ENCODE data around the gene FOXO3. TPM values are rescaled to one million over a fixed set of nuclear protein-coding genes. Genes with fewer than 3 reads are reported as not detected.

Gene FOXO3
- total RNA-seq, 1 donor from 2014 or later, result 34.6 TPM

GRCh38 chr6:108608453-108609275, 47.9 kb downstream of the FOXO3 start:
- no peaks in the 10 kb centered on the region for H3K36me3 Mint-ChIP-seq (ENCODE audit: low read depth, unreplicated experiment)
- no peak for DNase-seq (ENCODE audit: low spot score)
- no peak overlapping the region for H3K27ac Mint-ChIP-seq (ENCODE audit: unreplicated experiment)
- H3K27me3 Mint-ChIP-seq (ENCODE audit: unreplicated experiment), result no peaks in the 10 kb centered on the region
- H3K4me3 Mint-ChIP-seq (ENCODE audit: unreplicated experiment), result no peak overlapping the region
- no peaks in the 10 kb centered on the region for H3K9me3 Mint-ChIP-seq (ENCODE audit: unreplicated experiment)
- peaks cover 39% of the 10 kb centered on the region for H3K4me1 Mint-ChIP-seq (ENCODE audit: unreplicated experiment)
- TF ChIP-seq CTCF (IDR thresholded peaks at IDR 0.05; ENCODE audit: unreplicated experiment), result no peak

DNA sequence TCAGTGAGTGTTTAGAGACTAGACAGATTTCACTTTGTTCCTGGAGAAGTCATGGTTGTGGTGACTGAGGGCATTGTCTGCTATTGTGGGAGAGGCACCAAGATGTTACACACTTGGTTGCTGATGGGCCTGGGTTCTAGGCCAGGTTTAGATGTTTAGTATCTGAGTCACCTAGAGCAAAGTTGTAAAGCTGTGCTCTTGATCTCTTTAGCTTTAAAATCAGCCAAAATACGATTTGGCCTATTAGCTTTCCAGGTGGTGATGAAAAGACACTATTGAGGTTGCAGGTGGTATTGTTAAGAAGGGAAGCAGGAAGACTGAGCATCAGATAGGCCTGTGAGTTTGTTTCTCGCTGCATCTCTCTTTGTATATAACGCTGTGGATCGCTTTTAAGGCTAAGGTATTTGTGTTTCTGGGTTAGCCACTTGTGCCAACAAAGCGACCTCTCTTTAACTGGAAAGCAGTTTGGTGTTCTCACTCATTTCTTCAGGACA, 48.6 kb downstream of the FOXO3 start:
- Mint-ChIP-seq H3K4me3 (ENCODE audit: unreplicated experiment) (no peak overlapping the region), H3K27ac (ENCODE audit: unreplicated experiment) (peak overlapping the region; percentile 17)
- no peak for TF ChIP-seq CTCF (IDR thresholded peaks at IDR 0.05; ENCODE audit: unreplicated experiment)

DNA sequence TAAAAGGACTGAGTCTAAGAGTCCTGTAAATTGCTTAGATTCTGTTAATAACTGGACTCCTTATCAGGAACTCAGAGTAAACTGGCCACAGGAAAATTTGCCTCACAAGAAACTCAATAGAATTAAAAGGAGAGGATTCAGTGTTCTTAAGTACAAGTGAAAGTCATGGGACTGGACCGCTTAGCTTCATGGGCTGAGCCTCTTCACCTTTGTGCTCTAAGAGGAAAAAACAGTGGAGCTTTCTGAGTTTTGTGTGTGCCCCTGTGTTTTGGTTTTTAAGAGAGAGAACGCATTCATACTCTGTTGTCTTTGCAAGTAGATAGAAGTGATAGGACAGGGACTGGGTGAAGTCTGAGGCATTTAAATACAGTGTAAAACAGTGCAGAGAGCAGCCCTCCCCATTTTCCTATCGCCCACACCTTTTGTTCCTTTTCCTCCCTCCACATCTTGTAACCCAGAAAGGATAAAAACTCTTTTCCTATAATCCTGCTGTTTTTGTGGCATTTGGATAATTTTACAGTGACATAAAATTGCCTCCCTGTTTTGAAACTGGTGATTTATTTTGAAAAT, 49.6 kb downstream of the FOXO3 start:
- Mint-ChIP-seq H3K36me3 (ENCODE audit: low read depth, unreplicated experiment) (no peaks in the 10 kb centered on the region), H3K9me3 (ENCODE audit: unreplicated experiment) (no peaks in the 10 kb centered on the region), H3K27ac (ENCODE audit: unreplicated experiment) (peak overlapping the region; percentile 80), H3K4me3 (ENCODE audit: unreplicated experiment) (no peak overlapping the region), H3K4me1 (ENCODE audit: unreplicated experiment) (peaks cover 39% of the 10 kb centered on the region), H3K27me3 (ENCODE audit: unreplicated experiment) (no peaks in the 10 kb centered on the region)
- DNase-seq (ENCODE audit: low spot score), result no peak
- TF ChIP-seq CTCF (IDR thresholded peaks at IDR 0.05; ENCODE audit: unreplicated experiment), result no peak

More for the DNA sequence above, 48.6 kb downstream of the FOXO3 start:
- peaks cover 39% of the 10 kb centered on the region for H3K4me1 Mint-ChIP-seq (ENCODE audit: unreplicated experiment)
- H3K9me3 Mint-ChIP-seq (ENCODE audit: unreplicated experiment), result no peaks in the 10 kb centered on the region
- H3K36me3 Mint-ChIP-seq (ENCODE audit: low read depth, unreplicated experiment), result no peaks in the 10 kb centered on the region
- H3K27me3 Mint-ChIP-seq (ENCODE audit: unreplicated experiment), result no peaks in the 10 kb centered on the region
- DNase-seq (ENCODE audit: low spot score), result no peak

- DNase-seq (ENCODE audit: low spot score), result no peak
- no peak for TF ChIP-seq CTCF (IDR thresholded peaks at IDR 0.05; ENCODE audit: unreplicated experiment)
- Mint-ChIP-seq H3K9me3 (ENCODE audit: unreplicated experiment) (no peaks in the 10 kb centered on the region), H3K4me1 (ENCODE audit: unreplicated experiment) (peaks cover 32% of the 10 kb centered on the region), H3K27ac (ENCODE audit: unreplicated experiment) (peak overlapping the region; percentile 80), H3K27me3 (ENCODE audit: unreplicated experiment) (no peaks in the 10 kb centered on the region), H3K36me3 (ENCODE audit: low read depth, unreplicated experiment) (no peaks in the 10 kb centered on the region), H3K4me3 (ENCODE audit: unreplicated experiment) (no peak overlapping the region)
Measured at GRCh38 chr6:108610957-108611586, 50.4 kb downstream of the FOXO3 start.

All from endothelial cell (in vitro differentiated cells).